ENCODE results near the gene CACNG4.

Gene CACNG4

GRCh38 chr17:67015001-67015400 is 50.5 kb downstream of the CACNG4 start:
- no peak for TF ChIP-seq CTCF (IDR thresholded peaks at IDR 0.05; ENCODE audit: low read depth, low read length)
- H3K4me3 ChIP-seq (ENCODE audit: low read depth, low read length) = no peak overlapping the region
- no peak for DNase-seq (ENCODE audit: low read depth, low spot score)
- in situ Hi-C loops (cut with HindIII; ENCODE audit: low sequenced_read_pairs) = no loop called here

GRCh38 chr17:67016039-67016762 is 51.7 kb downstream of the CACNG4 start:
- in situ Hi-C loops (cut with HindIII; ENCODE audit: low sequenced_read_pairs) = no loop called here
- no peak overlapping the region for H3K4me3 ChIP-seq (ENCODE audit: low read depth, low read length)
- no peak for DNase-seq (ENCODE audit: low read depth, low spot score)
- no peak for TF ChIP-seq CTCF (IDR thresholded peaks at IDR 0.05; ENCODE audit: low read depth, low read length)

GRCh38 chr17:67017910-67018309 is 53.4 kb downstream of the CACNG4 start:
- no peak for DNase-seq (ENCODE audit: low read depth, low spot score)
- TF ChIP-seq CTCF (IDR thresholded peaks at IDR 0.05; ENCODE audit: low read depth, low read length) = no peak
- H3K4me3 ChIP-seq (ENCODE audit: low read depth, low read length) = no peak overlapping the region
- in situ Hi-C loops (cut with HindIII; ENCODE audit: low sequenced_read_pairs) = no loop called here

- H3K4me3 ChIP-seq (ENCODE audit: low read depth, low read length) = no peak overlapping the region
- no peak for DNase-seq (ENCODE audit: low read depth, low spot score)
- in situ Hi-C loops (cut with HindIII; ENCODE audit: low sequenced_read_pairs) = no loop called here
- TF ChIP-seq CTCF (IDR thresholded peaks at IDR 0.05; ENCODE audit: low read depth, low read length) = no peak
Observed at GRCh38 chr17:67018471-67019434, 54.2 kb downstream of the CACNG4 start.

- no peak for TF ChIP-seq CTCF (IDR thresholded peaks at IDR 0.05; ENCODE audit: low read depth, low read length)
- in situ Hi-C loops (cut with HindIII; ENCODE audit: low sequenced_read_pairs) = no loop called here
Observed at GRCh38 chr17:67019809-67020208, 55.3 kb downstream of the CACNG4 start.

GRCh38 chr17:67020293-67020766 is 55.8 kb downstream of the CACNG4 start:
- no peak overlapping the region for H3K4me3 ChIP-seq (ENCODE audit: low read depth, low read length)
- in situ Hi-C loops (cut with HindIII; ENCODE audit: low sequenced_read_pairs) = no loop called here
- no peak for TF ChIP-seq CTCF (IDR thresholded peaks at IDR 0.05; ENCODE audit: low read depth, low read length)
- DNase-seq (ENCODE audit: low read depth, low spot score) = no peak

More at GRCh38 chr17:67019809-67020208, 55.3 kb downstream of the CACNG4 start:
- no peak overlapping the region for H3K4me3 ChIP-seq (ENCODE audit: low read depth, low read length)
- DNase-seq (ENCODE audit: low read depth, low spot score) = no peak

Measured in astrocyte of the spinal cord (primary cell).